HEK293 (cell line): ENCODE data around the gene ZNF595.
"Not testable (repeated sequence)": the region's sequence is repeated elsewhere in the genome, so short reads cannot be mapped to it uniquely, and the experiment has no call there.

Experiments used
- MEIS1 ChIP-seq: sonication (generic); formaldehyde crosslinking; IDR thresholded peaks from 2 replicates; pipeline ENCODE4 v1.8.1; 2022; ENCODE audit warnings: missing genetic modification reagents, mild to moderate bottlenecking, borderline replicate concordance
- PBX3 ChIP-seq: sonication (generic); formaldehyde crosslinking; IDR thresholded peaks from 2 replicates; pipeline ENCODE4 v1.8.1; 2022; ENCODE audit warnings: mild to moderate bottlenecking, moderate library complexity, missing genetic modification reagents
- TCF7L2 ChIP-seq: IDR thresholded peaks from 2 replicates; pipeline ENCODE4 v1.6.1; 2011; ENCODE audit warnings: low read depth, mild to moderate bottlenecking, inconsistent platforms, low read length, moderate library complexity, borderline replicate concordance
- YY1 ChIP-seq: fragments of 450-650 bp; formaldehyde crosslinking; IDR thresholded peaks from 2 replicates; pipeline ENCODE4 v1.5.1; 2018; ENCODE audit warnings: missing biosample characterization, missing genetic modification characterization
- ZNF18 ChIP-seq: fragments of 450-650 bp; formaldehyde crosslinking; IDR thresholded peaks from 2 replicates; pipeline ENCODE4 v1.5.1; 2016; ENCODE audit warnings: missing biosample characterization, missing genetic modification characterization
- ZNF350 ChIP-seq: fragments of 450-650 bp; formaldehyde crosslinking; IDR thresholded peaks from 2 replicates; pipeline ENCODE4 v1.5.0; 2017; ENCODE audit warnings: missing biosample characterization, mild to moderate bottlenecking, missing genetic modification characterization
- ZNF530 ChIP-seq: fragments of 450-650 bp; formaldehyde crosslinking; IDR thresholded peaks from 2 replicates; pipeline ENCODE4 v1.5.1; 2016; ENCODE audit warnings: low read depth, missing biosample characterization, missing genetic modification characterization
- ZNF830 ChIP-seq: fragments of 450-650 bp; IDR thresholded peaks from 2 replicates; pipeline ENCODE4 v1.5.0; 2018; ENCODE audit warnings: missing biosample characterization, missing genetic modification characterization, low read depth, mild to moderate bottlenecking, moderate library complexity
- ZSCAN30 ChIP-seq: fragments of 450-650 bp; IDR thresholded peaks from 2 replicates; pipeline ENCODE4 v1.5.1; 2018; ENCODE audit warnings: missing biosample characterization, mild to moderate bottlenecking, missing genetic modification characterization, moderate library complexity
- TF ChIP-seq, protein P1 (sequence below): fragments of 450-650 bp; formaldehyde crosslinking; IDR thresholded peaks from 2 replicates; pipeline ENCODE4 v1.5.1; 2016; ENCODE audit warnings: missing biosample characterization, missing genetic modification characterization
- TF ChIP-seq, protein P2 (sequence below): fragments of 450-650 bp; formaldehyde crosslinking; IDR thresholded peaks from 2 replicates; pipeline ENCODE4 v1.5.1; 2016; ENCODE audit warnings: missing biosample characterization, missing genetic modification characterization
- TF ChIP-seq, protein P3 (sequence below): fragments of 450-650 bp; formaldehyde crosslinking; conservative IDR thresholded peaks from 2 replicates; pipeline ENCODE4 v1.5.1; 2016; ENCODE audit warnings: low read depth, missing biosample characterization, missing genetic modification characterization
- TF ChIP-seq, protein P4 (sequence below): fragments of 450-650 bp; formaldehyde crosslinking; IDR thresholded peaks from 2 replicates; pipeline ENCODE4 v1.5.1; 2016; ENCODE audit warnings: missing biosample characterization, missing genetic modification characterization

GRCh38 chr4:123922-124274, 70.8 kb downstream of the ZNF595 start:
- not testable (repeated sequence) for TF ChIP-seq YY1; PBX3 (CRISPR knock-in tag); ZNF530 (tag by site-specific recombination); ZSCAN30 (tag by site-specific recombination); MEIS1 (CRISPR knock-in tag); ZNF18 (tag by site-specific recombination); TCF7L2; ZNF350; ZNF830
- TF ChIP-seq, protein P1, sequence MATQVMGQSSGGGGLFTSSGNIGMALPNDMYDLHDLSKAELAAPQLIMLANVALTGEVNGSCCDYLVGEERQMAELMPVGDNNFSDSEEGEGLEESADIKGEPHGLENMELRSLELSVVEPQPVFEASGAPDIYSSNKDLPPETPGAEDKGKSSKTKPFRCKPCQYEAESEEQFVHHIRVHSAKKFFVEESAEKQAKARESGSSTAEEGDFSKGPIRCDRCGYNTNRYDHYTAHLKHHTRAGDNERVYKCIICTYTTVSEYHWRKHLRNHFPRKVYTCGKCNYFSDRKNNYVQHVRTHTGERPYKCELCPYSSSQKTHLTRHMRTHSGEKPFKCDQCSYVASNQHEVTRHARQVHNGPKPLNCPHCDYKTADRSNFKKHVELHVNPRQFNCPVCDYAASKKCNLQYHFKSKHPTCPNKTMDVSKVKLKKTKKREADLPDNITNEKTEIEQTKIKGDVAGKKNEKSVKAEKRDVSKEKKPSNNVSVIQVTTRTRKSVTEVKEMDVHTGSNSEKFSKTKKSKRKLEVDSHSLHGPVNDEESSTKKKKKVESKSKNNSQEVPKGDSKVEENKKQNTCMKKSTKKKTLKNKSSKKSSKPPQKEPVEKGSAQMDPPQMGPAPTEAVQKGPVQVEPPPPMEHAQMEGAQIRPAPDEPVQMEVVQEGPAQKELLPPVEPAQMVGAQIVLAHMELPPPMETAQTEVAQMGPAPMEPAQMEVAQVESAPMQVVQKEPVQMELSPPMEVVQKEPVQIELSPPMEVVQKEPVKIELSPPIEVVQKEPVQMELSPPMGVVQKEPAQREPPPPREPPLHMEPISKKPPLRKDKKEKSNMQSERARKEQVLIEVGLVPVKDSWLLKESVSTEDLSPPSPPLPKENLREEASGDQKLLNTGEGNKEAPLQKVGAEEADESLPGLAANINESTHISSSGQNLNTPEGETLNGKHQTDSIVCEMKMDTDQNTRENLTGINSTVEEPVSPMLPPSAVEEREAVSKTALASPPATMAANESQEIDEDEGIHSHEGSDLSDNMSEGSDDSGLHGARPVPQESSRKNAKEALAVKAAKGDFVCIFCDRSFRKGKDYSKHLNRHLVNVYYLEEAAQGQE = not testable (repeated sequence)
- TF ChIP-seq, protein P2, sequence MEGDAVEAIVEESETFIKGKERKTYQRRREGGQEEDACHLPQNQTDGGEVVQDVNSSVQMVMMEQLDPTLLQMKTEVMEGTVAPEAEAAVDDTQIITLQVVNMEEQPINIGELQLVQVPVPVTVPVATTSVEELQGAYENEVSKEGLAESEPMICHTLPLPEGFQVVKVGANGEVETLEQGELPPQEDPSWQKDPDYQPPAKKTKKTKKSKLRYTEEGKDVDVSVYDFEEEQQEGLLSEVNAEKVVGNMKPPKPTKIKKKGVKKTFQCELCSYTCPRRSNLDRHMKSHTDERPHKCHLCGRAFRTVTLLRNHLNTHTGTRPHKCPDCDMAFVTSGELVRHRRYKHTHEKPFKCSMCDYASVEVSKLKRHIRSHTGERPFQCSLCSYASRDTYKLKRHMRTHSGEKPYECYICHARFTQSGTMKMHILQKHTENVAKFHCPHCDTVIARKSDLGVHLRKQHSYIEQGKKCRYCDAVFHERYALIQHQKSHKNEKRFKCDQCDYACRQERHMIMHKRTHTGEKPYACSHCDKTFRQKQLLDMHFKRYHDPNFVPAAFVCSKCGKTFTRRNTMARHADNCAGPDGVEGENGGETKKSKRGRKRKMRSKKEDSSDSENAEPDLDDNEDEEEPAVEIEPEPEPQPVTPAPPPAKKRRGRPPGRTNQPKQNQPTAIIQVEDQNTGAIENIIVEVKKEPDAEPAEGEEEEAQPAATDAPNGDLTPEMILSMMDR (tag by site-specific recombination) = not testable (repeated sequence)
- TF ChIP-seq, protein P3, sequence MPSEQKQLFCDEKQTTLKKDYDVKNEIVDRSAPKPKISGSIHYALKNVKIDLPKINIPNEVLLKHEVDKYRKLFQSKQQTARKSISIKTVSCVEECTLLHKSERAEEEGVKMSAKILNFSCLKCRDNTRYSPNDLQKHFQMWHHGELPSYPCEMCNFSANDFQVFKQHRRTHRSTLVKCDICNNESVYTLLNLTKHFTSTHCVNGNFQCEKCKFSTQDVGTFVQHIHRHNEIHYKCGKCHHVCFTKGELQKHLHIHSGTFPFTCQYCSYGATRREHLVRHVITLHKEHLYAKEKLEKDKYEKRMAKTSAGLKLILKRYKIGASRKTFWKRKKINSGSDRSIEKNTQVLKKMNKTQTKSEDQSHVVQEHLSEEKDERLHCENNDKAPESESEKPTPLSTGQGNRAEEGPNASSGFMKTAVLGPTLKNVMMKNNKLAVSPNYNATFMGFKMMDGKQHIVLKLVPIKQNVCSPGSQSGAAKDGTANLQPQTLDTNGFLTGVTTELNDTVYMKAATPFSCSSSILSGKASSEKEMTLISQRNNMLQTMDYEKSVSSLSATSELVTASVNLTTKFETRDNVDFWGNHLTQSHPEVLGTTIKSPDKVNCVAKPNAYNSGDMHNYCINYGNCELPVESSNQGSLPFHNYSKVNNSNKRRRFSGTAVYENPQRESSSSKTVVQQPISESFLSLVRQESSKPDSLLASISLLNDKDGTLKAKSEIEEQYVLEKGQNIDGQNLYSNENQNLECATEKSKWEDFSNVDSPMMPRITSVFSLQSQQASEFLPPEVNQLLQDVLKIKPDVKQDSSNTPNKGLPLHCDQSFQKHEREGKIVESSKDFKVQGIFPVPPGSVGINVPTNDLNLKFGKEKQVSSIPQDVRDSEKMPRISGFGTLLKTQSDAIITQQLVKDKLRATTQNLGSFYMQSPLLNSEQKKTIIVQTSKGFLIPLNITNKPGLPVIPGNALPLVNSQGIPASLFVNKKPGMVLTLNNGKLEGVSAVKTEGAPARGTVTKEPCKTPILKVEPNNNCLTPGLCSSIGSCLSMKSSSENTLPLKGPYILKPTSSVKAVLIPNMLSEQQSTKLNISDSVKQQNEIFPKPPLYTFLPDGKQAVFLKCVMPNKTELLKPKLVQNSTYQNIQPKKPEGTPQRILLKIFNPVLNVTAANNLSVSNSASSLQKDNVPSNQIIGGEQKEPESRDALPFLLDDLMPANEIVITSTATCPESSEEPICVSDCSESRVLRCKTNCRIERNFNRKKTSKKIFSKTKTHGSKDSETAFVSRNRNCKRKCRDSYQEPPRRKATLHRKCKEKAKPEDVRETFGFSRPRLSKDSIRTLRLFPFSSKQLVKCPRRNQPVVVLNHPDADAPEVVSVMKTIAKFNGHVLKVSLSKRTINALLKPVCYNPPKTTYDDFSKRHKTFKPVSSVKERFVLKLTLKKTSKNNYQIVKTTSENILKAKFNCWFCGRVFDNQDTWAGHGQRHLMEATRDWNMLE (tag by site-specific recombination) = not testable (repeated sequence)
- TF ChIP-seq, protein P4, sequence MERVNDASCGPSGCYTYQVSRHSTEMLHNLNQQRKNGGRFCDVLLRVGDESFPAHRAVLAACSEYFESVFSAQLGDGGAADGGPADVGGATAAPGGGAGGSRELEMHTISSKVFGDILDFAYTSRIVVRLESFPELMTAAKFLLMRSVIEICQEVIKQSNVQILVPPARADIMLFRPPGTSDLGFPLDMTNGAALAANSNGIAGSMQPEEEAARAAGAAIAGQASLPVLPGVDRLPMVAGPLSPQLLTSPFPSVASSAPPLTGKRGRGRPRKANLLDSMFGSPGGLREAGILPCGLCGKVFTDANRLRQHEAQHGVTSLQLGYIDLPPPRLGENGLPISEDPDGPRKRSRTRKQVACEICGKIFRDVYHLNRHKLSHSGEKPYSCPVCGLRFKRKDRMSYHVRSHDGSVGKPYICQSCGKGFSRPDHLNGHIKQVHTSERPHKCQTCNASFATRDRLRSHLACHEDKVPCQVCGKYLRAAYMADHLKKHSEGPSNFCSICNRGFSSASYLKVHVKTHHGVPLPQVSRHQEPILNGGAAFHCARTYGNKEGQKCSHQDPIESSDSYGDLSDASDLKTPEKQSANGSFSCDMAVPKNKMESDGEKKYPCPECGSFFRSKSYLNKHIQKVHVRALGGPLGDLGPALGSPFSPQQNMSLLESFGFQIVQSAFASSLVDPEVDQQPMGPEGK (tag by site-specific recombination) = not testable (repeated sequence)
